ENCODE measurements around the gene D2HGDH.
"Not testable (repeated sequence)": the region's sequence is repeated elsewhere in the genome, so short reads cannot be mapped to it uniquely, and the experiment has no call there.

Gene D2HGDH

GRCh38 chr2:241739651-241740050 is 5.2 kb downstream of the D2HGDH start:
- no peak overlapping the region for H3K4me3 ChIP-seq (ENCODE audit: low read length)
- no peak for TF ChIP-seq CTCF (IDR thresholded peaks at IDR 0.05; ENCODE audit: insufficient read depth, low read depth, low read length, missing control alignments)
- peak; percentile 25 for DNase-seq (ENCODE audit: low read depth)

GRCh38 chr2:241741016-241741415 is 6.6 kb downstream of the D2HGDH start:
- peak; percentile 67 for DNase-seq (ENCODE audit: low read depth)
- H3K4me3 ChIP-seq (ENCODE audit: low read length) = no peak overlapping the region
- TF ChIP-seq CTCF (IDR thresholded peaks at IDR 0.05; ENCODE audit: insufficient read depth, low read depth, low read length, missing control alignments) = no peak

- TF ChIP-seq CTCF (IDR thresholded peaks at IDR 0.05; ENCODE audit: insufficient read depth, low read depth, low read length, missing control alignments) = no peak
- no peak for DNase-seq (ENCODE audit: low read depth)
- no peak overlapping the region for H3K4me3 ChIP-seq (ENCODE audit: low read length)
Observed at GRCh38 chr2:241742320-241742939, 8.0 kb downstream of the D2HGDH start.

- H3K4me3 ChIP-seq (ENCODE audit: low read length); DNase-seq (ENCODE audit: low read depth): not testable (repeated sequence)
Observed at GRCh38 chr2:241743008-241743407, 8.6 kb downstream of the D2HGDH start.

GRCh38 chr2:241743620-241744019 is 9.2 kb downstream of the D2HGDH start:
- no peak for TF ChIP-seq CTCF (IDR thresholded peaks at IDR 0.05; ENCODE audit: insufficient read depth, low read depth, low read length, missing control alignments)
- H3K4me3 ChIP-seq (ENCODE audit: low read length) = no peak overlapping the region
- no peak for DNase-seq (ENCODE audit: low read depth)

GRCh38 chr2:241744028-241744754 is 9.8 kb downstream of the D2HGDH start:
- TF ChIP-seq CTCF (IDR thresholded peaks at IDR 0.05; ENCODE audit: insufficient read depth, low read depth, low read length, missing control alignments) = no peak

GRCh38 chr2:241745276-241745675 is 10.8 kb downstream of the D2HGDH start:
- no peak for TF ChIP-seq CTCF (IDR thresholded peaks at IDR 0.05; ENCODE audit: insufficient read depth, low read depth, low read length, missing control alignments)
- no peak overlapping the region for H3K4me3 ChIP-seq (ENCODE audit: low read length)
- no peak for DNase-seq (ENCODE audit: low read depth)

More at GRCh38 chr2:241744028-241744754, 9.8 kb downstream of the D2HGDH start:
- no peak overlapping the region for H3K4me3 ChIP-seq (ENCODE audit: low read length)
- DNase-seq (ENCODE audit: low read depth) = no peak

All from epithelial cell of esophagus (primary cell).